AG08396 (cell line): ENCODE data around the gene ASPDH.
"Not testable (repeated sequence)": the region's sequence is repeated elsewhere in the genome, so short reads cannot be mapped to it uniquely, and the experiment has no call there.

Source experiments
- DNase-seq: peaks from one replicate; pipeline ENCODE4 v3.0.0; 2012; ENCODE audit warnings: low spot score, mixed read lengths

ASPDH gene

DNA sequence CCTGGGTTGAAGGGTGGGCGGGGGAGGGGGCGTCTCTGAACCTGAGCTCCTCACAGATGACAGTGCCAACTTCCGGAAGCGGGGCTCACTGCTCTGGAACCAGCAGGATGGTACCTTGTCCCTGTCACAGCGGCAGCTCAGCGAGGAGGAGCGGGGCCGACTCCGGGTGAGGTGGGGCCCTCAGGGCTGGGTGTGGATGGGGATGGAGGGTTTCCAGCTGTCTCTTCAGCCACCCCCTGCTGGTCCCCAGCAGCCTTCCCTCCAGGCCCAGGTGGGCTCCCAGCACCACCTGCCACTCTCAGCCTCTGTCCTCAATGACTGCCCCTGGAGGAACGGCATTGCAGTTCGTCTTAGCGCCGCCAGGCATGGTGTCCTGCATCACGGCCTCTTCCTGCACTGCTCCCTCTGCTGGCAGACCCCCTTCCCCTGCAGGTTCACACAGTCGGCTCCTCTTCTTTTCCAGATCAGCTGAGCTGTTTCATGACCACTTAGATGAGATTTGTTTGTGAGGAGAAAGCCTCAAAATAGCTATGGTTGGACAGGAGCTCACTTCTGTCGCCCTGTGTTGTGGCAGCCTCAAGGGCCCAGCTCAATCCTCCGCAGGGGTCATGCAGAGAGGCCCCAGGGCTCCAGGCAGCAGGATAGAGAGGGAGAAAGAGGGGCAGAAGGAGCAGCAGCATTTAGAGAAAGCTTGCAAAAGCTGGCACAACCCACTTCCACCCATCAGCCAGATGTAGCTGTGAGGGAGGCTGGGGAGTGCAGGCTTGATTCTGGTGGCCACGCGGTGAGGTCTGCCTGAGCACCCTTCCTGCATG, 34.6 kb downstream of the ASPDH start:
- DNase-seq: peak; percentile 73

DNA sequence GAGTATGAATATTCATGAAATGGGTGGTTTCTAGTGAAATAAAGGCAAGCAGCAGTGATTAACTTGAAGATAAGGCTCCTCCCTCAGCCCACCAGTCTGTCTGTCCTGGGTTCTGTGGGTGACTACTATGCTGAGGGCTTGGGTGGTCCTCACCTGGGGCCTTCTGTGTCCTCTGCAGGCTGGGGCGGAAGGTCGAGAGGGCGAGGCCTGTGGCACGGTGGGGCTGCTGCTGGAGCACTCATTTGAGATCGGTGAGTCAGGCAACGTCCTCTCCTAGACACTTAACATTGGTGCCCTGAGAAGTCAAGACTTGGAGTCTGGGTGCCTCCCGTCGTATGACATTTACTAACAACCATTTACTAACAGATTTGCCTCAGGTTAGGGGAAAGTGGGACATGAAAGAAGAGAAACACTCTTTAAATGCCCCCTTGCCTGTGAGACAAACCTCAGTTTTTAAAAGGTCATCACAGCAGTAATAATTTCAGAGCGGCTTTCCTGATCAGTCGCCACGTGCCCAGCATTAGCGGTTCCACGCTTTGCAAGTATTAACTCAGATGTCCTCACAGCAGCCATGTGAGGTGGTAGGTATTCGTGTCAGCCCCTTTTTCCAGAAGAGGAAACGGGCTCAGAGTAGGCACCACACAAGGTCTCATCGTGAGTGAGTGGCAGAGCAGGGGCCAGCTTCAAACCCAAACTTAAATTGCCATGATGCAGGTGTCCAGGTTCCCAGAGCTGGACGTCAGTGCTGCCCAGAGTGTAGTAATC, 35.8 kb downstream of the ASPDH start:
- DNase-seq: no peak

DNA sequence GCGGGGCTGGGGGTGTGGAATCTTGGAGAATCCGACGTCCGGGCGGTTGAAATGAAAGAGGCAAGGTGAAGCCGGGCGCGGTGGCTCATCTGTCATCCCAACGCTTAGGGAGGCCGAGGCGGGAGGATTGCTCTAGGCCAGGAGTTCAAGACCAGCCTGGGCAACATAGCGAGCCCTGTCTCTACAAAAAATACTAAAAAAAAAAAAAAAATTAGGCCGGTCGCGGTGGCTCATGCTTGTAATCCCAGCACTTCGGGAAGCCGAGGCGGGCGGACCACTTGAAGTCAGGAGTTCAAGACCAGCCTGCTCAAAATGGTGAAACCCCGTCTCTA, 36.8 kb downstream of the ASPDH start:
- DNase-seq: no peak

DNA sequence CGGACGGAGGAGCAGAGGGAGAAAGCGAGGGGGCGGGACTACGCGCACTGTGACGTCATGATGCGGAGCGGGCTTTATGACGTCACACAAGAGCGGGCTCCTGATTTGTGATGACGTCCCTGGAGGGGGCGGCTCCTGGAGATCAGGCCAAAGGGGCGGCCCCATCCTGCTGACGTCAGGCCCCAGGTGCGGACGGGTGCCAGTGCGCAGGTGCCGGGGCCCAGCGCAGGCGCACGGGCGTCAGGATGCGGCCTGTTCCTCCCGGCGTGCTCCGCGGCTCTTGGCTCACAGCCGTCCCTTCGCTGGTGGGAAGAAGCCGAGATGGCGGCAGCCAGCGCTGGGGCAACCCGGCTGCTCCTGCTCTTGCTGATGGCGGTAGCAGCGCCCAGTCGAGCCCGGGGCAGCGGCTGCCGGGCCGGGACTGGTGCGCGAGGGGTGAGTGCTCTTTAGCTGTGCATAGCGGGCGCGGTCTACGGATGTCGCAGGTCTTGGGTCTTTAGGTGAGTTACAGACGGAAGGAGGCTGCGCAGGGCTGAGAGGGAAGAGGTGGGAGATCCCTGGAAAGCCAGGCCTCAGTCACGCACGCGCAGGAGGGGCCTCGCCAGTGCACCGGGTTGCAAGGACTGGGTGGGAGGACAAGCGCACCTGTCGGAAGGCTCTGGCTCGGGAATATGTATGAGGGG, 37.3 kb downstream of the ASPDH start, which contains the start of the genes EMC10 and GARIN5A:
Gene EMC10, plus strand, starts transcription at position 284 of the 683 bp plus-strand sequence. Its CDS starts 38 bp downstream, at position 322.
Gene GARIN5A, minus strand, starts transcription at position 625 of the 683 bp plus-strand sequence. Its CDS starts 460 bp downstream, at position 165.
- peak; percentile 100 for DNase-seq

GRCh38 chr19:50475736-50476223, 37.9 kb downstream of the ASPDH start:
- no peak for DNase-seq

- no peak for DNase-seq
Measured at GRCh38 chr19:50475101-50475568, 38.6 kb downstream of the ASPDH start.

DNA sequence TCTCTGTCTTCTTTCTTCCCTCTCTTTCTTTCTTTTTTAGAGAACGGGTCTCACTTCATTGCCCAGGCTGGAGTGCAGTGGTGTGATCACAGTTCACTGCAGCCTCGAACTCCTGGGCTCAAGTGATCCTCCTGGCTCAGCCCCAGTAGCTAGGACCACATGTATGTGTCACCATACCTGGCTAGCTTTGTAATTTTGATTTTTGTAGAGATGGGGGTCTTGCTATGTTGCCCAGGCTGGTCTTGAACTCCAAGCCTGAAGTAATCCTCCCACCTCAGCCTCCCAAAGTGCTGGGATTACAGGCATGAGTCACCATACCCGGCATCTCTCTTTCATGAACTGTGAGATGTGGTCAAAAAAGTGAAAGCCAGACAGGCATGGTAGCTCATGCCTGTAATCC, 40.4 kb downstream of the ASPDH start:
- not testable (repeated sequence) for DNase-seq

GRCh38 chr19:50468818-50469217, 44.9 kb downstream of the ASPDH start:
- DNase-seq: no peak

DNA sequence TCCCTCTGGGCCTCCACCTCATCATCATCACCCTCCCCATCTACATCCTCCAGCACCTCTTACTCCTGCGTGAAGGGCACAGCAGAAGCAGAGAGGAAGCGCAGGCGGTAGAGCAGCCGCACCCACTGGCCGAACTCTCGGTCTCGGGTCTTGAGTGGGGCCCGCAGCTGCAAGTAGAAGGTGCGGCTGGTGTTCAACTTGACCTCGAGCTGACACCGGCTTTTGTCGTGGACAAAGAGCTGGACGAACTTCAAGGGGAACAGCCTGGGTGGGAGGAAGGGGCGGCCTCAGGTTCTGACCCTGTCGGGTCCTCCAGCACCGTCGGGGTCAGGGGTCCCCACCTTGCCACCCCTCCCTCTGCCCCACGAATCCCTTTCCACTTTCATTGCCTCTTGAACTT, 46.1 kb downstream of the ASPDH start:
- no peak for DNase-seq

- no peak for DNase-seq
Measured at GRCh38 chr19:50466706-50467039, 47.0 kb downstream of the ASPDH start.

DNA sequence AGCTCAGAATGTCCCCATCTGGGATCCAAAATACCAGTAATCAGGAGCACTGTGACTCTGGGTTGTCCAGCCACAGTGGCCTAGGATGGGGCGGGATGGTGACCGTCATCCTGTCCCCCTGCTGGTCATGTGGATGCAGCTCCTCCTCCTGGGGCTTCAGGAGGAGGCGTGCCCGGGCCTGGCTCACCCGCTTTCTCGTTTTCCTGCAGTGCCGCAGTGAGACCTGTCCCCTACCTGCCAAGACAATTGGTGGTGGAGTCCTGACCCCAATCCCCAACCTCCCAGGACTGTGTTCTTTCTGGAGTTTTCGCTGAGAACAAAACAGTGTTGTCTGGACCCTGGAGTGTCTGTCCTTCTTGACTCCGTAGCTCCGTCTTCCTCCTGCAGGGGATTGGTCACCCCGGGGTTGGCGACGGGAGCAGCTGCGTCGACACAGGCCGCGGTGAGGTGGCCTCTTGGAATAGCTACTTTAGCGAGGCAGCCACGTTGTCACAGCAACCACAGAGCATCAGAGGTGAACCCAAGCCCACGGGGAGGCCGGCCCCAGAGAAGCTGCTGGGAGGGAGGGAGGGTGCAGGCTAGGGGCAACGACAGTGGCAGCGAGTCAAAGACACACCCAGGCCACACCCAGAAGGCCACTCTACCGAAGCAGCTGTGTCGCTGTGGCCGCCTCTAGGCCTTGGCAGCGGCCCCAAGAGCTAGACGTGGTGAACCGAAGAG, 47.6 kb downstream of the ASPDH start:
- DNase-seq: no peak

DNA sequence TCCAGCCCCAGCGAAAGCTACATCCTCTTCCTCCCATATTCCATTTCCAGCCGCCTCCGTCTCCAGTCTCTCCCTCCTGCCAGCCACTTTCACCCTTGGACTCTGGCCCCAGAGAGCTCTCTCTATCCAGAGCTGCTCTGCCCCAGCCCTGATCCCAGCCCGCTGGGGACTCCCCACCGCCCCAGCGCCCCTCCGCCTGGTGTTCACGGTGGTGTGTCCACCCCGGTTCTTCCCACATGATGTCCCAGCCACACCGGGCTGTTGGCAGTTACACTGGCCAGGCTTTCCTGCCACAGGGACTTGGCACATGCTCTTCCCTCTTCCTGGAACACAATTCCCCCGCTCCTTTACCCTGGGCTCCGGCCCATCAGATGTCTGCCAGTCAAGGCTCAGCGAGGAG, 48.7 kb downstream of the ASPDH start:
- no peak for DNase-seq

GRCh38 chr19:50464348-50464747, 49.4 kb downstream of the ASPDH start:
- no peak for DNase-seq

GRCh38 chr19:50462970-50463369, 50.7 kb downstream of the ASPDH start:
- no peak for DNase-seq
